SHP77 treated with DMSO at 0.1 percent for 48 hours (cell line): ENCODE results near the gene ERI3.
"Not testable (repeated sequence)": the region's sequence is repeated elsewhere in the genome, so short reads cannot be mapped to it uniquely, and the experiment has no call there.

Experiments
- DNase-seq: peaks from one replicate; lab custom pipeline; 2025; lab: John Stamatoyannopoulos, UW

Gene ERI3

GRCh38 chr1:44212355-44213221 lies 142.5 kb downstream of the ERI3 start:
- DNase-seq = no peak

DNA sequence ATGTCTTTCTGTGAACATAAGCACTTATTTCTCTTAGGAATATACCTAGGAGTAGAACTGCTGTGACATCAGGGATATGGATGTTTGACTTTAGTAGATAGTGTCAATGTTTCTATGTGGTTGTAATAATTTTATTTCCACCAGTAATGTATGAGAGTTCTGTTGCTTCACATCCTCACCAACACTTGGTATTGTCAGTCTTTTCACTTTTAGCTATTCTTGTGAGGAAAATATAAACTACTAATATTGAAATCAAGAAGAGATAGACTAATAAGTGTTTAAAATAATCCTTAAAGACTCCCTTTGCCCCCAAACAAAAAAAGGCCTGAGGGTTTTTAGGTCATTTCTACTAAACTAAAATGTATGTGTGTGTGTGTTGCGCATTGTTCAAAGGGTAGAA lies 144.5 kb downstream of the ERI3 start:
- DNase-seq = no peak

- DNase-seq = no peak
Observed at GRCh38 chr1:44208226-44208625, 146.8 kb downstream of the ERI3 start.

DNA sequence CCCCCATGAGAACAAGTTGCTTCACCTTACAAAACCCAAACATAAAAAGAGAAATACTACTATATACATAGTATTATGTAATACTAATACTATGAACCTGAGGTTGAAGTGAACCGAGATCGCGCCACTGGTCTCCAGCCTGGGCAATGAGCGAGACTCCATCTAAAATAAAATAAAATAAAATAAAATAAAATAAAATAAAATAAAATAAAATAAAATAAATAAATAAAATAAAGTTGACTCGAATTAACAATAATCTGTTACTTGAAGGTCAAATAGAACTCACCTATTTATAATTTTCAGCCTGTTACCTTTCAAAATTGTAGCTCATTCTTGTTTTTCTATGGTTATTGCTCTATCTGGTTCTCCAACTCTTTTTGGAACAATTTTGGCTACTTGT lies 148.5 kb downstream of the ERI3 start:
- not testable (repeated sequence) for DNase-seq

- no peak for DNase-seq
Observed at GRCh38 chr1:44200336-44200735, 154.7 kb downstream of the ERI3 start.

- DNase-seq = no peak
Observed at GRCh38 chr1:44174630-44175029, 180.4 kb downstream of the ERI3 start.
